HG02973 (cell line): ENCODE data around the gene NAA15.
"Not testable (repeated sequence)": the region's sequence is repeated elsewhere in the genome, so short reads cannot be mapped to it uniquely, and the experiment has no call there.

ENCODE experiments used
- ATAC-seq: cut with Tn5 transposase; IDR thresholded peaks from one replicate; pipeline ENCODE4 v1.9.1; 2021; ENCODE audit warnings: moderate library complexity; ENCODE audit not compliant: unreplicated experiment

NAA15 gene

DNA sequence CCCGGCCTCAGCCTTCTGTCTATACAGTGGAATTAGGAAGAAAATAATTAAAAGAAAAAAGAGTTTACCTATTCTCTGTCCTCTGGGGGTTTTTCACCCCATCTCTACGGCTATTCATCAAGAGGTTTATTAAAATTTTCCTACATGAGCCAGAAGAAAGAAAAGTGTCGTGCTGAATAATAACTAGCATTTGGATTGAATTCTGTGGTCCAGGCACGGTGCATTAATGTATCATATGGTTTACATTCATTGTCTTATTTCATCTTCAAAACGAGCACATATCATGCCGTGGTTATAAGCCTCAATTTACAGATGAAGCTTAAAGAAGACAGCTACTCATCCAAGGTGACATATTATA is 5.4 kb upstream of the NAA15 start:
- ATAC-seq: no peak

DNA sequence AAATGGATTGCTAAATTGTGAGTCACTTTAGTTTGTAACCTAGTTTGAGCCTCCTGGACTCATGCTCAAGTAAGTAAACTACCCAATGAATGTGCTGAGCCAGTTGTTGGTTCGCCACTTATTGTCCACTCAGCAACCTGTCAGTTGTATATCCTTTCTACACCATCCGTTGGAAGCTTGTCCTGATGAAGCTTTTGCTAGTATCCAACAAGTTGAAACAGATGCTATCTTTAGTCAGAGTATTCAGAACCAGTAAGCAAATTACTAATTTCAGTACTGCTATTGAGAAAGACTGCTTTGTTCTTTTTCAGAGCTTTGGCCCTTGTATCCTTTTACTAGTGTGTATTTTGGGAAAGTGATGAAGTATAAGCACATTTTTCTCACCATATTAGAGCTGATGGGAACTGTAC is 4.3 kb upstream of the NAA15 start:
- no peak for ATAC-seq

DNA sequence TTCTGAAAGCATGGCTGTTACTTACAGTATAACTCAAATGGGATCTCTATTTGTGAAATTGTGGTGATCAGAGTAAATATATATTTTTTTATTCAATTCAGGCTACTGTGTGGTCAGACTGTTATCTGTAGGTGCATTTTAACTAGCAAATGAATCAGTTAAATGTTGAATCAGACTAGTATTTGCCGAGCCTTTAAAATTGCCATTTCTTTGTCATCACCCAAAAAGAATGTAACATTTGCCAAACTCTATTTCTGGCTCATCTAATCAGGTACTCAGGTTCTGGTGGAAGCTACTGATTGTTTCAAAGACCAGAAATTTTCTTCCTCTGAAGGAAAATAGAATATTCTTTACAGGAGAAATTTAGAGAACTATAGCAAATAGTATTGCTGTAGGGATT is 1.8 kb upstream of the NAA15 start:
- no peak for ATAC-seq

DNA sequence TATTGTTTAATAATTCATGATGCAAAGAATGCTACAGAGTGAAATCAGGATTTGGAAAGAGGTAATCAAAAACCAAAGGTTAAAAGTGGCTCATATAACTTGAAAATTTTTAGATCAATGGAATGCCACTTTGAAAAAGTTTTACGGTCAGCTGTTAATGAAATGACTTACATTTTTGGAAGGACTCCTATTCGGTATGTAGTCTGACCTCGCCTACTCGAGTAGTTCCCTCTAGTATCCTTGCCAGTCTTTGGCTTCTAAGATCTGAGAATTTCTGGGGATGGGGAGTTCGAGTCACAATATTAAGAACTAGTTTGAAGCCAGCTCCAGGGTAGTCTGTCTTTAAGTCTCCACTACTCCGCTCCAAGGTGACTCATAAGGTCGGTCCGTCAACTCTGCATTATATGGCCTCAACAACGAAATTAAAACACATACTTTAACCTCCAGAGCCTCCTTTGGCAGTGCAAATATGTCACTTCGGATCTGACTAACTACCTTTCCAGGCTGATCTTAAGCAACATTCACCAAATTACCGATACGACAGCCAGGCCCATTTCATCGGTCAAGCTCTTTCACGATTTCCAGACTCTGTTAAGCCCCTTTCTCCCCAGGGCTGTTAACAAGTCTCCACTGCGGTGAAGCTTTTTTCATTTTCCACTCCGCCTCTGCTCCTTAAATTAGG is 733 bp upstream of the NAA15 start:
- ATAC-seq: peak; percentile 22

DNA sequence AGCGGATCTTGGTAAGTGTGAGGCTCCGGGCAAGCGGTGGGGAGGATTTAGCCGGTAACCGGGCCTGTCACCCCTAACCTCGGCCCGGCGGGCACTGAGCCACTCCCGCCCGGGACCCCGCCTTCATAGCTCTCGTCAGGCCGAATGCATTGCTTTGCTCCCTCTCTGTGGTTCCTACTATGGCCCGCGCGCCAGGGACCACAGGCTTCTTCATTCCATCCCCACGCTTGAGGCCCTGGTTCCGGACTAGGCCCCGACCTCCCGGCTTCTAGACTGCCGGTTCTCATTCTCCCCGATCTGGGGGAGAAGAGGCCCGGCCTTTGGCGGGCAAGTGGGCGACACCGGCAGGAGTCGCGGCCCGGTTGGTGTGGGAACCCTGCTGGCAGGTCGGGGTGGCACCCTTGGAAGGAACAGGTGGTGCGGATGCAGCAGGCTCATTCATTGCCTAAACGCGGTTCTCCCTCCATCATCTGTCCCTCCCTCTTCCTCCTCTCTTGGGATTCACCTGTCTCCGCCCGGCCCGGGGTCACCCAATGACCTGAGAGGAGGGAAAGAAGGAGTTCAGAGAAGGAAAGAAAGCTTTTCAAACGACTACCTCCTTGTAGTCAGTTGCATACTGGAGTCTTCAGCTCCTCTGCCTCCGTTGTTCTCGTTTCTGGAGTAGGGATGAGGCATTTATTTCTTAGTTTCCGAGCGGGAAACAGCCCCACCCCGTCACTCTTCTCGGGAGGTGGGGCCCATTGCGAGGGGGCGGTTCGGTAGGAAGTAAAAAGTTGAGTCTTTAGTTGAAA is 711 bp downstream of the NAA15 start, which contains the start of gene NDUFC1:
TSS of gene NDUFC1 (minus strand) at position 657 of the 791 bp plus-strand sequence. CDS start 6,679 bp downstream, outside the sequence.
- ATAC-seq: peak; percentile 36

DNA sequence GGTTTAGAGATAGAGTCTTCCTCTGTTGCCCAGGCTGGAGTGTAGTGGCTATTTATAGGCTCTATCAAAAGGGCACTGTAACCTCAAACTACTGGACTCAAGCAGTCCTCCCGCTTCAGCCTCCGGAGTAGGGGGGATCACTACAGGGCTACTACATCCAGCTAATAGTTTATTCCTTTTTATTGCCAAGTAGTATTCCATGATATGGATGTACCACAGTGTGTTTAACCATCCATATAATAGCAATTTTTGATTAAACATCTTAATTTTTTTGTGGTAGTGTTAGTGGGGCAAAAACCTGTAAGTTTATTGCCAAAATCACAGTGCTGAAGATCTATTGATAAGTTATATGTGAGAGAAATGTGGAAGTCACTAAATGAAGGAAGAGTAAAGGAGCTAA is 3.6 kb downstream of the NAA15 start:
- no peak for ATAC-seq

DNA sequence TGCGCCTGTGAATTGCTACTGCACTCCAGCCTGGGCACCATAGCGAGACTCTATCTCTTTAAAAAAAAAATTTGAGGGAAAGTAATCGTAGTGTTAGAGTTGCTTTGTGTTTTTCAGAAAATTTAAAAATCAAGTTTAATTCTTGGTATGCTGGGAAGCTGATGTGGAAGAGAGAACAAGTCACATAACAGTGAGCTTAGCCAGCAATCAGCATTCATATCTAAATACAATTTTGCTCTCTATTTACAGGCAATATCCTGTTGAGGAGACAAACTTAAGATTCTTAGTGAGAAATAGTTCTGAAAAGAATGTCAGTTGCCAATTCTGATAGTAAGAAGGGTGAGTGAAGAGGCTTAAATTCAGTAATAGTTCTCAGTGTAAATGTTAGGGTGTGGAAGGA is 10.6 kb downstream of the NAA15 start:
- ATAC-seq: no peak

DNA sequence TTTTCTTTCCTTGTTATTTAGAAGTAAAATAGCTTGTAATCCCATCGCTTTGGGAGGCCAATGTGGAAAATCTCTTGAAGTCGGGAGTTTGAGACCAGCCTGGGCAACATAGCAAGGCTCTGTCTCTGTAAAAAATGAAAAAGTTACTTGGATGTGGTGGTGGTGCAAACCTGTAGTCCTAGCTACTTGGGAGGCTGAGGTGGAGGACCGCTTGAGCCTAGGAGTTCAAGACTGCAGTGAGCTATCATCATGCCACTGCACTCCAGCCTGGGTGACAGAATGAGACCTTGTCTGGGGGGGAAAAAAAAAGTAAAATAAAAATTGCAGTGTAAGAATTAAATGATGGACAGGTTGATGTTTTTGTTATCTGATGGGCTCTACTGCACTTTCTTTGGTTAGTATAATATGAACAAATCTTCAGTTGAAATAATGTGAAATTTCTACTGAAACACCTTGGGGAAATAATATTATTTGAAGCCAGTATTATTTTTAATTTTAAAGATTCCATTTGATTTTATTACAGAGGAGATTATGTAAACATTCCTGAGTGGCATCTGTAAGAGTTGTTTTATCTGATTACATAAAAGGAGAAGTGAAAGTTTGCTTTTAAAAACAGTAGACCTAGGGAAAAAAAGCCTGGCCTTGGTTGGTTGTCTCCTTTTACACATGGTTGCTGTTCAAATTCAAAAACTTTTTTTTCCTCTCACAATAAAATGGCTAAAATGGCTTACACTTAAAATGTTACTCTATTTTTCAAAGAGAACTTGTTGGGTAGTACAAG is 11.4 kb downstream of the NAA15 start:
- no peak for ATAC-seq

DNA sequence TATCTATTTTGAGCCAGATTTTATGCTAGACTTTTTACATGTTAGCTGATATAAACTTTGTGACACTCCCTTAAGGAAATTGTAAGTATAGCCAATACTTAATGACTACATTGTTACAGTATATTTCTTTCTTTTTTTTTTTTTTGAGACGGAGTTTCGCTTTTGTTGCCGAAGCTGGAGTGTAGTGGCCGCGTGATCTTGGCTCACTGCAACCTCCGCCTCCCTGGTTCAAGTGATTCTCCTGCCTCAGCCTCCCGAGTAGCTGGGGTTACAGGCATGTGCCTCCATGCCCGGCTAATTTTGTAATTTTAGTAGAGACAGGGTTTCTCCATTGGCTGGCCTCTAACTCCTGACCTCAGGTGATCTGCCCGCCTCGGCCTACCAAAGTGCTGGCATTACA is 12.1 kb downstream of the NAA15 start:
- ATAC-seq: not testable (repeated sequence)

DNA sequence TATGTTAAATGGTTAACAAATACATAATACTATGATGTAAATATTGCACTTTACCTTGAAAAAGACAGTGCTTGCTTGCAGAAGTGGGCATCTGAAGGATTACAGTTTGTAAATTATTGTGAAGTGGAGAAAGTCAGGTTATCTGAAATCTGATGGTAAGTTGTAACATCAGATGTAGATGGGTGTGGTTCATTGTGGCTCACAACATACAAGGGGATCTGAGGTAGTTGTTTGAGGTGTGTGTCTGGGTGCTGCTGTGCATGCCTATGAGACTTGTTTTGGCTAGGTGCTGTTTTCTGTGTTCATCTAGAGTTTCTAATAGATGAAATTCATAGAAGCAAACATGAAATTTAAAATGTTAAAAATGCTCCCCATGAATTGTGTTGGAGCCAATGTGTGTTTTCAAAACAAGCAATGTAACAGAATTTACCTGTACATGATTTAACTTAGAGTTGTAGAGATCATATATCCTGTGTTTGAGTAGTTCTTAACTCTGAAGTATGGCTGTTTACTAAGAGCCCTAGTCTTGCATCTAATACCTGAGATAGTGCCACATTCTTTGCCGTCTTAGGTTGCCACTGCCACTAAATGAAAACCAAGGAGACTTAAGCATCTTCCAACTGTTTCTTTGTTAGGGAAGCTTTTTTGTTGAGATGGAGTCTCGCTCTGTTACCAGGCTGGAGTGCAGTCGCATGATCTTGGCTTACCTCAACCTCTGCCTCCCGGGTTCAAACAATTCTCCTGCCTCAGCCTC is 12.9 kb downstream of the NAA15 start:
- no peak for ATAC-seq

DNA sequence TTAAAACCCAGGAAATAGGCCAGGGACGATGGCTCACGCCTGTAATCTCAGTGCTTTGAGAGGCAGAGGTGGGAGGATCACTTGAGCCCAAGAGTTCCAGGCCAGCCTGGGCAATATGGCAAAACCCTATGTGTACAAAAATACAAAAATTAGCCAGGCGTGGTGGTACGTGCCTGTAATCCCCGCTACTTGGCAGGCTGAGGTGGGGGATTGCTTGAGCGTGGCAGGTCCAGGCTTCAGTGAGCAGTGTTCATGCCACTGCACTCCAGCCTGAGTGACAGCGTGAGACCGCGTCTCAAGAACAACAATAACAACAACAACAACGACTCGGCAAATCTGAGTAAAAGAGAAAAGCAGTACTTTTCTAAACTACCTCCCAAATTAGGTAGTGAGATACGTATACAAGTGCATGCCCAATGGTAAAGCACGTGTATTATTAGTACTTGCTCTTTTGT is 13.9 kb downstream of the NAA15 start:
- ATAC-seq: peak; percentile 71

DNA sequence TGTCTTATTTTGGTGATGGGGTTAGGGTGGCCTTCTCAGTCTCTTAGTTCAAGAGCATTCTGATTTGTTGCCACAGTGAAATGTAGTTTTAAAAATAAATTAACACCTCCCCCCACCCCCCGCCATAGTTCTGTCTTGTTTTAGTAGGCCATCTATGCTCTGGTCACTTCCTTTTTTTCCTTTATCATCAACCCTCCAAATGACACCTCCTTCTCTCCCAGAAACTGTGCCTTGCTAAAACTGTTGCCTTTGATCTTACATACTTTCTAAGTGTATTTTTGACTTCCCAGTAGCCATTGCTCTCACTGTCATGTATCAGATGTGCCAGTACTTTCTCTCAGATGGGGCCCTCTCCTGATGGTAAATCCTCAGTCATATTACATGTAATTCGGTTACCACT is 15.4 kb downstream of the NAA15 start:
- no peak for ATAC-seq

DNA sequence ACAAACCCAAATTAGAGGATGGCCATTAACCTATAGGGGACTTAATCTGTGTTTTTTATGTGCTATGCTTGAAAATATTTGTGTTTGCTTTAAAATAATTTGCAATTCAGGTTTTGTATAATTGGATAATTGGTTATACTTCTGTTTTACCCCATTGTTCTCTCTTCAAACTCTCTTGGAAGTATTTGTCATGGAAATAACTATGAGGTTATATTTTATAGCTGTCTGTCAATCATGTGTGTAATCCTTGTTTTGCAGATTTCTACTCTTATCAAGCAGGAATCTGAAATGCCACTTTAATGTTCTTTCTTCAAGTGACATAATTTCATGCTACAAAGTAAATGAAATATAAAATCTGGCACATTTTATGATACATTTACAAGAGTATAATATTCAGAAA is 16.3 kb downstream of the NAA15 start:
- ATAC-seq: no peak

DNA sequence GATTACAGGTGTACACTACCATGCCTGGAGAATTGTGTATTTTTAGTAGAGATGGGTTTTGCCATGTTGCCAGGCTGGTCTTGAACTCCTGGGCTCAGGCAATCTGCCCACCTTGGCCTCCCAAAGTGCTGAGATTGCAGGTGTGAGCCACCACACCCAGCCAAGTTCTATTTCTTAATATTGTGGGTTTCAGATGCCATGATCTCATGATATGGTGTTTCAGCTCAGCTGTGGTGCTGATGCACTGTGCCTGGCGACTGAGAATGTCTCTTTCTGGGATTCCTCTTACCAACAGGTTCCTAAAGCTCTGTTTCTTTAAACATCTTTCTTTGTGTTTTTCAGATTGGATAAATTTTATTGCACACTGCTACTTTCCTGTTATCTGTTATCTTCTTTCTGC is 18.3 kb downstream of the NAA15 start:
- ATAC-seq: no peak

DNA sequence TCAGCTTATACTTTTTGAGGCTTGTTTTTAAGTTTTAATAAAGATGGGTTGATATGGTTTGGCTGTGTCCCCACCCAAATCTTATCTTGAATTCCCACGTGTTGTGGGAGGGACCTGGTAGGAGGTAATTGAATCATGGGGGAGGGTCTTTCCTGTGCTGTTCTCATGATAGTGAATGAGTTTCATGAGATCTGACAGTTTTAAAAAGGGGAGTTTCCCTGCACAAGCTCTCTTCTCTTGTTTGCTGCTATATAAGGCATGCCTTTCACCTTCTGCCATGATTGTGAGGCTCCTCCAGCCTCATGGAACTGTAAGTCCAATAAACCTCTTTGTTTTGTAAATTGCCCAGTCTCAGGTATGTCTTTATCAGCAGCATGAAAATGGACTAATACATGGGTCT is 20.8 kb downstream of the NAA15 start:
- ATAC-seq: not testable (repeated sequence)

DNA sequence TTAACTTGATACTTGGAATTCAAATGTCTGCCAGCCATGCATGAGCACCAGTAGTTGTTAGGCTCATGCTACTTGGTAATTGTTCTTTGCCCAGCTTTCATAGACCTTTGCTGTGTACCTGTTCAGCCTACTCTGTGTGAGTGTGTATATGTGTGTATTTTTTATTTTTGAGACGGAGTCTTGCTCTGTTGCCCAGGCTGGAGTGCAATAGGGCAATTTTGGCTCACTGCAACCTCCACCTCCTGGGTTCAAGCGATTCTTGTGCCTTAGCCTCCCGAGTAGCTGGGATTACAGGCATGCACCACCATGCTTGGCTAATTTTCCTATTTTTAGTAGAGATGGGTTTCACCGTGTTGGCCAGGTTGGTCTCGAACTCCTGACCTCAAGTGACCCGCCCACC is 21.2 kb downstream of the NAA15 start:
- not testable (repeated sequence) for ATAC-seq

DNA sequence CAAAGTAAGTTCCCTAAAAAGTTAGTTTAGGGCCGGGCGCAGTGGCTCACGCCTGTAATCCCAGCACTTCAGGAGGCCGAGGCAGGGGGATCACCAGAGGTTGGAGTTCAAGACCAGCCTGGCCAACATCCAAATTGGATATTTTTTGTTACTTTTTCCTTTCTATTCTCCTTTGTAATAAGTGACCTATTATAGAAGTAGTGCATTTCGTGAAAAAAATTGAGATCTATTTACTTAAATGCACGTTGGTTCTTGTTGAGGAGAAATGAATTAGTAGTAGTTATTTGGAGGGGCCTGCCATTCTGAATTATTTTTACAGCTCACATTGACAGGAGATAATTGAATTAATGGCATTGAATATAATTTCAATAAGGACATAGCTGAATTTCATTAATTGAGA is 23.3 kb downstream of the NAA15 start:
- no peak for ATAC-seq

DNA sequence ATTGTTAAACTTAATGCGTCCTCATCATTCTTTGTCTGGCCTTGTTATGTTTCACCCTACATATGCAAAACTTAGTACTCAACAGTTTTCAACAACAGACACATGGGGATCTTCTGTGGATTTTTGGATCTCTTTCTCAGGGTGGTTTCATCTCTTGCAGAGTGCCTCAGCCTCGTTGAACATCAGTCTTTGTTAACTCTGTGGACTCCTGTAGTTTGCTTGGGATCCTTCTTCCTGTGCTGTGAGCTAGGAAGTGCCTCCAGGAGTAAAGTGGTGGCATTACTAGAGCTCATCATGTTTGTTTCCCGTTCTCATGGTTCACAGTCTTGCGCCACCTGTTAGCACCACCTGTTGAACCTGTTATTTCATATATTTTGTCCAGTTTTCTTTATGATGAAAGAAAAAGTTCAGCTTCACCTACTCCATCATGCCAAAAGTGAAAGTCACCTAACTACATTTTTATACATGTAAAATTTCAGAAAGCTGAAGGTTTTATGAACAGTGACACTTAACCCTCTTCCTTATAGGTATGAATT is 28.4 kb downstream of the NAA15 start:
- ATAC-seq: no peak

DNA sequence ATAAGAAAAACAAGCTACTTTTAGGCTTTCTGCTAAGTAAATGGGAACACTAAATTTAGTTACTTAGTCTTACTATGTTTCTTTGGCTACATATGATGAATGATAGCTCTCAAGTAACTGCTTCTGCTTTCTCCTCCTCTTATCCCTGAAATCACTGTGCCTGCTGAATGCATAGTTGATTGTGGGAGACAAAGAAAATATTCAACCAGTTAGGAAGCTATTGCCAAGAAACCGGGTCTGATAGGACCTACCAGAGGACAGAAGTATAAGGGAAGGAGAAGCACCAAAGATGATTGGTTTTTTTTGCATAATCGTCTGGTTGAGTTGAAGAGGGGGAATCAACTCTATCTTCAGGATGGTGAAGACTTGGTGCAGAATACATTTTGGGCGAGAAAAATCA is 29.0 kb downstream of the NAA15 start:
- no peak for ATAC-seq

DNA sequence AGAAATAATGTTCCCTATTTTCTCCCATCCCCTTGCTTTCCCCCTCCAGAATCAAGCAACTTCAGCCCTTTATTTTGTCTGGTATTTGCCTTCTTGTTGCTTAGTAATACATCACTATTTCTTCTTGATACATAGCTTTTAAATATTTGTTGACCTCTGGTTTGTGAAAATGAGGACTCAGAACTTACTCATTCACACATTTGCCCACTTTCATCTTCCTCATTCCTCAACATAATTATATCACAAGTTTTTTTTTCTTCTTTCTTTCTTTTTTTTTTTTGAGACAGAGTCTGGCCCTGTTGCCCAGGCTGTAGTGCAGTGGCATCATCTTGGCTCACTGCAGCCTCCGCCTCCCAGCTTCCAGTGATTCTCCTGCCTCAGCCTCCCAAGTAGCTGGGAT is 29.9 kb downstream of the NAA15 start:
- ATAC-seq: no peak

DNA sequence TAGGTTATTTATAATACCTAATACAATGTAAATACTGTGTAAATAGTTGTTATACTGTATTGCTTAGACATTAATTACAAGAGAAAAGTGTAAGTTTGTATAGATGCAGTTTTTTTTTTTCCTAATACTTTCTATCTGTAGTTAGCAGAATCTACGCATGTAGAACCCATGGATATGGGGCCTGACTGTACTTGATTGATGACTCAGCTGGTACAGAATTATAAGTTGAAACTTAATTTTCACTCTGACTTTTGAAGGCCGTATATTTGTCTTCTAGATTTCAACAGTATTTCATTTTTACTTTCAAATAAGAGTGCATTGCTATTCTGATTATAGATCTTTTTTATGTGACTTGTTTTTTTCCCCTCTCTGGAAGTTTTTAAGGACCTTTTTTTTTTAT is 31.7 kb downstream of the NAA15 start:
- ATAC-seq: no peak
